HTR-8/SVneo (cell line): Measurements from ENCODE around the gene EFL1.
A peak's percentile ranks its signal among the peaks of the same experiment; 100 is the strongest.

Experiments used
- DNase-seq: peaks from one replicate; pipeline ENCODE4 v3.0.0; 2011; ENCODE audit warnings: low spot score, mixed read lengths; ENCODE audit not compliant: insufficient read length
- FAIRE-seq: peaks from 2 replicates; lab custom pipeline; 2011; peaks lifted over from hg19 to GRCh38; lab: Jason Lieb, UNC

The EFL1 gene

GRCh38 chr15:82095803-82096202 lies 166.7 kb downstream of the EFL1 start:
- FAIRE-seq (no peak), DNase-seq (no peak)

GRCh38 chr15:82093774-82094211 lies 168.7 kb downstream of the EFL1 start:
- peak; percentile 83 for FAIRE-seq
- DNase-seq, result peak; percentile 79

- DNase-seq (no peak), FAIRE-seq (no peak)
These were observed 169.2 kb downstream of the EFL1 start for GRCh38 chr15:82093325-82093724.

- DNase-seq (no peak), FAIRE-seq (no peak)
These were observed 170.8 kb downstream of the EFL1 start for GRCh38 chr15:82091636-82092140.

GRCh38 chr15:82086243-82086995 lies 176.1 kb downstream of the EFL1 start:
- no peak for DNase-seq
- no peak for FAIRE-seq

GRCh38 chr15:82081914-82082762 lies 180.4 kb downstream of the EFL1 start:
- DNase-seq (peak; percentile 79), FAIRE-seq (peak; percentile 68)

GRCh38 chr15:82080774-82081173 lies 181.8 kb downstream of the EFL1 start:
- DNase-seq, result no peak
- no peak for FAIRE-seq
